HG03159 (cell line): ENCODE results near the gene PIK3C2B.
"Not testable (repeated sequence)": the region's sequence is repeated elsewhere in the genome, so short reads cannot be mapped to it uniquely, and the experiment has no call there.

ENCODE experiments used
- ATAC-seq: cut with Tn5 transposase; IDR thresholded peaks from one replicate; pipeline ENCODE4 v1.9.1; 2021; ENCODE audit warnings: mild to moderate bottlenecking, moderate library complexity; ENCODE audit not compliant: unreplicated experiment

PIK3C2B gene

GRCh38 chr1:204494281-204495077 is at the start of gene PIK3C2B:
PIK3C2B (minus strand) TSS chr1:204494805; CDS start chr1:204469802, 25,003 bp downstream.
- peak; percentile 76 for ATAC-seq

- no peak for ATAC-seq
Observed at GRCh38 chr1:204544321-204544720, 49.7 kb upstream of the PIK3C2B start.

GRCh38 chr1:204541626-204542025 is 47.0 kb upstream of the PIK3C2B start:
- ATAC-seq = no peak

- no peak for ATAC-seq
Observed at GRCh38 chr1:204532832-204533231, 38.2 kb upstream of the PIK3C2B start.

- ATAC-seq = peak; percentile 86
Observed at GRCh38 chr1:204530932-204531331, 36.3 kb upstream of the PIK3C2B start.

- ATAC-seq = no peak
Observed at GRCh38 chr1:204529371-204529895, 34.8 kb upstream of the PIK3C2B start.

GRCh38 chr1:204528677-204529076 is 34.1 kb upstream of the PIK3C2B start:
- ATAC-seq = no peak

GRCh38 chr1:204528241-204528640 is 33.6 kb upstream of the PIK3C2B start:
- no peak for ATAC-seq

GRCh38 chr1:204524986-204525385 is 30.4 kb upstream of the PIK3C2B start:
- peak; percentile 48 for ATAC-seq

- no peak for ATAC-seq
Observed at GRCh38 chr1:204523605-204524215, 29.1 kb upstream of the PIK3C2B start.

GRCh38 chr1:204521941-204522521 is 27.4 kb upstream of the PIK3C2B start:
- ATAC-seq = not testable (repeated sequence)

GRCh38 chr1:204520834-204521709 is 26.5 kb upstream of the PIK3C2B start:
- ATAC-seq = peak; percentile 41

- not testable (repeated sequence) for ATAC-seq
Observed at GRCh38 chr1:204517382-204517781, 22.8 kb upstream of the PIK3C2B start.

GRCh38 chr1:204516180-204516879 is 21.7 kb upstream of the PIK3C2B start, which contains the start of gene MDM4:
MDM4 (plus strand) TSS chr1:204516406; CDS start chr1:204525519, 9,113 bp downstream.
- ATAC-seq = peak; percentile 70

GRCh38 chr1:204514828-204515227 is 20.2 kb upstream of the PIK3C2B start:
- ATAC-seq = no peak

GRCh38 chr1:204513117-204513716 is 18.6 kb upstream of the PIK3C2B start:
- peak; percentile 31 for ATAC-seq

- ATAC-seq = no peak
Observed at GRCh38 chr1:204511366-204511765, 16.8 kb upstream of the PIK3C2B start.

- ATAC-seq = no peak
Observed at GRCh38 chr1:204509186-204509635, 14.6 kb upstream of the PIK3C2B start.

GRCh38 chr1:204507317-204508105 is 12.9 kb upstream of the PIK3C2B start:
- peak; percentile 8 for ATAC-seq
